GM19238 (cell line): ENCODE measurements around the gene MAML3.

Experiments
- DNase-seq: peaks from one replicate; pipeline ENCODE4 v3.0.0; 2011; ENCODE audit warnings: low spot score; ENCODE audit not compliant: insufficient read length

Gene MAML3

DNA sequence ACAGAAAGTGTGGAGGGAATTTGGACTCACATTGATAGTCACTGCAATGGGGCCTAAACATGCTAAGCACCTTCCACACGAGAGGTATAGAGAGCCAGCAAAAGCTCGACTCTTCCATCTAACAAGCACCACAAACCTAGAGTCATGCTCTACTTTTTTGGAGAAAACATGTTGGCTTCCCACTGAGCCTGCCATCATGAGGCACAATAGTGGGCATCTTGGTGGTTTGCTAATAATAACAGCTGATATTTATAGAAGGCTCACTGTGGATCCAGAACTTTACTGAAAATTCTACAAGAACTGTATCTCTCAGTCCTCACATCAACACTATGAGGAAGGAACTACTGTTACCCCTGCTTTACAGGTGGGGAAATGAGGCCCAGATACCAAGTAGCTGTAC lies 26.6 kb downstream of the MAML3 start:
- DNase-seq, result no peak

DNA sequence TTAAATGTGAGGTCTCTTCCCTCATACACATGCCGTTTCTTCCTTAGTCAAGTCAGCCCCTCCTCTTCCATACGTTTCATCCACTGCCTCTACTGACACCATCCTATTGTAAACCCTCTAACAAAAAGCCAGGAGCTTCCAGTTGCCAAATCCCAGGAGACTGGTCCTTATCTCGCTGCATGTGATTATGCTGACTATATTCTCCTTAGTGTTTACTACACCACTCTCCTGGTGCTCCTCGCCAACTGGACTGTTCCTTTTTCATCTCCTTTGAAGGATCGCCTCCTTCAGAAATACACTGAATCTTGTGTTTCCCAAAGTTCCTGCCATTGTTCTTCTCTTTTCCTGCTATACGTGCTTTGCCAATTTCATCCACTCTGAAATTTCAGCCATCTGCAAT lies 27.7 kb downstream of the MAML3 start:
- no peak for DNase-seq

DNA sequence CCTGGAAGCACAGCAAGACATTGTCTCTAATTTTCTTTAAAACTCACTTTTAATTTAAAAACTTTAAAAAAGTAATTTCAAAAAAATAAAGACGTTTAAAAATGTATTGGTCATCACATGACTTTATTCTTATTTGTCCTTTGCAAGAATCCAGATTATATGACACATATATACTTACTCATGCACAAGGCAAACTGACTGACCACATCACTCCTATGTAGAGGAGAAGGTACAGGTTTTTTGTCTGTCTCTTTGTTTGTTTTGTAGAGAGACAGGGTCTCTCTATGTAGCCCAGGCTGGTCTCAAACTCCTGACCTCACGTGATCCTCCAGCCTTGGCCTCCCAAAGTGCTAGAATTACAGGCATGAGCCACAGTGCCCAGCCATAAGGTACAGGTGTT lies 28.6 kb downstream of the MAML3 start:
- DNase-seq, result no peak

DNA sequence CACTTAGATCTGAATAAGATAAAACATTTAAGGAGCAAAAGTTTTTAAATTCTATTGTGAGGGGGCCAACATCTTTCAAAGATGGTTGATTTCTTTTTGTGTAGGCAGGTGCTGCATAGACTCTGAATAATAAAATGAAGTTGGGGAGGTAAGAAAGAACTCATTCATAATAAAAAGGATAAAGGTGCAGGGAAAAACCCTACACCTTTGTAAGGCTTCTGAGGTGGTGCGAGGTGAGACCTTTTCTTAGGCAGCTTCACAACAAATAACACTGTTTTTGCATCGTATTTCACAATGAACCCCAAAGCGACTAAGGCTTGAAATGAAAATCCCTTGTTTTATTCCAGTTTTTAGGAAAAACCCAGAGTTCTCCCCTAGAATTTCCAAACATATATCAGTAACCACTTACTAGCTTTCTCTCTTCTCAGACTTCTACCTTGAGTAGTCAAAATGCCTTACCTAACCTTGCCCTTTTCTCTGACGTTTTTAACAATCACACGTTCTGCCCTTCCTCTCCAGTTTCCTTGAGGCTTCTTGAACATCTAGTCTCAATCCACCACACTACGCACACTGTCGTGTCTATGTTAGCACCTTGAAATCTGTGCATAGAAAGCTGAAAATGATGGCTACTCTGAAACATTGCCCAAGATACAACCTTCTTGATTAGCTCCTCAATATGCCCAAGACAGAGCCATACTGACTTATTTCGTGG lies 30.2 kb downstream of the MAML3 start:
- no peak for DNase-seq

DNA sequence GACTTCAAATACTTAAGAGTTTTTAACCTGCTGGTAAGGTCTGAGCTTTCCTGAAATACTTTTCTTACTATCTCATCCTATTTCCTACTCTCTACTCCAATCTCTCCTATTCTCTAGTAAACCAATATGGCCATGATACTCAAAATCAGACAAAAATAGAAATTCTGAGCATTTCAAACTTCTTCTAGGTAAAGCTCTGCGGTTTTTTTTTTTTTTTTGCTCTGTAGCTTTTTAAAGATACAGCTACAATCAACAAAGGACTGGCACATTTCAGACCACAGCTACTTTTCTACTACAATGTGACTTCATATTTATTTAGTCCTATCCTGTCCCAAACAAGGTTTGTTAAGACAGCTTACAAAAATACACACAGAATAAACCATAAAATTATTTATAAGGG lies 31.1 kb downstream of the MAML3 start:
- no peak for DNase-seq

DNA sequence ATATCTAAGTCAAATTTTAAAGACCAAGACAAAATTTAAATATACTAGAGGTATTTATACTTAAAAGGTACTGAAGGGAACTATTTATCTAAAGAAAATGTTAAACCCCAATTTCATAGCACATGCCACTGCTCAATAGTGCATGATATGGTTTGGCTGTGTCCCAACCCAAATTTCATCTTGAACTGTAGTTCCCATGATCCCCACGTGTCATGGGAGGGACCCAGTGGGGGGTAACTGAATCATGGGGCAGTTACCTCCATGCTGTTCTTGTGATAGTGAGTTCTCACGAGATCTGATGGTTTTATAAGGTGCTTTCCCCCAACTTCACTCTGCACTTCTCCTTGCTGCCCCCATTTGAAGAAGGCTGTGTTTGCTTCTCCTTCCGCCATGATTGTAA lies 32.3 kb downstream of the MAML3 start:
- no peak for DNase-seq

DNA sequence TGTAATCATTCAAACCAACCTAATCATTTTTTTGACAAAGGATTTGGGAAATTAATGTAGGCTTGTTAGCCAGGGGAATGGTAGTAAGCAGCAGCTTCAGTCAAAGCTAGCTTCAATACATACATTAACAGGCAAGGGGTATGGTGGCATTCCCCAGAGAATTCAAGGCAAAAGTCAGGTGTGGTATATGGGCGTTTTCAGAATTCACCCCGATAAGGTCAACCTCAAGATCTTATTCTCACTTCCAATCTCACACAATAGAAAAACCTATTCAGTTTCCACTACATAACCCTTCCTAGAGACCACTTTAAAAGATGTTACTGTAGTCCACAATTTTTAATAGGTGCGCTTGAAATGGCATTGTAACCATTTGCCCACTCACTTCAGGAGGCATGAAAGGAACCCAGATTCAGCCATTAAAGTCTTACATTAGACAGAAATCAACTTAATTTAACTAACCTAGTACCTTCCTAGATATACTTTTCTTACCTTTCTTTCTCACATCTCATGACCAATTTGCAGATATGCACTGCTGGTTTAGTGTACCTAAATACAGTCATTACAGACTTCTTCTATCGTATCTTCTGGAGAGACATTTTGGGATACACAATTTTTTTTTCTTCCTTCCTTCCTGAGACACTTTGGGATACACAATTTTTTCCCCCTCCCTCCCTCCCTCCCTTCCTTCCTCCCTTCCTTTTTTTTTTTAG lies 34.9 kb downstream of the MAML3 start:
- DNase-seq, result no peak

DNA sequence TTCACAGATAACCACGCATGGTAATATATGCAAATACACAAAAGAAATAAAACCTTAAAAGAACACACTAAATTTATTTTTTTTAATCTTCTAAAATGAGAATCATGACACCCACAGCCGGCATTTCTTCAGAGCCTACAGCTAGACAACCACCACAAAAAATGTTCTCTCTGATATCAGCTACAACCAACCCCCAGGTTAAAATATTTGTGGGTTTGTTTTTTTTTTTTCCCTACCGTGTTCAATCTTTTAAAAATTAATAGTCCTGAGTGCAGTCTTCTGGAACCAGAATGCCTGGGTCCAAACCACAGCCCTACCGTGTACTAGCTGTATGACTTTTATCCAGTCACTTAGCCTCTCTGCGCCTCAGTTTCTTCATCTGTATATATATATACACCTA lies 36.0 kb downstream of the MAML3 start:
- no peak for DNase-seq

DNA sequence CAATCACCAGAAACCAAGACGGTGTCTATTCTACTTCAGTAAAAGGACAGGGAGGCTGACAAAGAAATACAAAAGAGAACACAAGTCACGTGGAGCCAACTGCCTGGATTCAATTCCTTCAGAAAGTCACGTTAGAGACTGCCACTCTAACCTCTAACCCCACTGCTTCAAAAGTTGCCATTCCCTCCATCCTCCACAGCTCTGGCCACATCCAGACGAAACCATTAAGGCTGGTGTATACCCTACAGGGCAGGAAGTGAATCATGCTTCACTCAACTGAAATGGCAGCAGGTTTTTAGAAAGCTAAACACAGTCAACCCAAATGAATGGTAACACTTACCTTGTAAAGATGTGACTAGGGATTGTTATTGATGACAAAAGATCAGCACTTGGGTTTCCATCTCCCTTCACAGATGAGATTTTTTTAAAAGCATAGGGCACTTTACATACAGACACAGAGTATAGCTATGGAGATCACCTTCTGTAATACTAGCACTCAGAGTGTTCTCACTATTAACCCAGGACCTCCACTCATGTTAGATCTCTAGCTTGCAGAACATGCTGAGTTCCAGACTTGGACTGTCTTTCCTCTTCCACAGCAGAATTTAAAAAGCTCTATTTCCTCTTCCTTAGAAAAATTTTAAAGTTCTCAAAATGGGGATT lies 37.4 kb downstream of the MAML3 start:
- no peak for DNase-seq

DNA sequence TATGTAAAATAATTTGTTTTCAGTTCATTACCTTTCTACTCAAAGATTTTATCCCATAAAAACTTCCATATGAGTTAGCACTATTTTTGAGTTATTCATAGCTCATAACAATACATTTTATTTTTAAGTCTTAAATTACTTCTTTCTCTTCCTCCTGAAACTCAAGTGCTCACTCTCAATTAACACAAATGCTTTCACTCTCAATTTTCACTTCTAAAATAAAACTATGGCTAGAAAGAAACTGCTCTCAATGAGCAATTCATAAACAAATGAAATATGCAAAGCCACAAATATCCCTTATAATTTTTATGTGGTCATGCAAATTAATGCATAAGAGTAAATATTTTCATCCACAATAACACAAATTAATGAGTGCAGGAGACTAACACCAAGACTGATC lies 38.8 kb downstream of the MAML3 start:
- no peak for DNase-seq

DNA sequence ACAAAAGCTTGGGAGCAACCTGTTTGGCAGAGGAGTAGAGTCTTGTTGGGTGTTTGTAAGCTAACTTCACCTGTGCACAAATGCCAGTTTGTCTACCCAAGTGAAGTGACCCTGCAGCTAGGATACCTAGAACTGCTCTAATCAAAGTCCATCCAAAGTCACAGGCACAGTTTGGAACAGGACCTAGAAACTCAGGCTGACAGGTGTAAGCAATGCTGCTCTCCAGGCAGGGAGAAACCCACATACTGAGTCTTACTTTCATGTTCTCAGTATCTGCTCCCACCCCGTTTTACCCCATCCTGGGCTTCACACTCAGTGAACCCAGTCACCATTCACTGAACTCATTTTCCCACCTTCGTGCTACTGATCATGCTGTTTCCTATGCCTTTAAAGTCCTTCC lies 40.3 kb downstream of the MAML3 start:
- DNase-seq, result no peak

DNA sequence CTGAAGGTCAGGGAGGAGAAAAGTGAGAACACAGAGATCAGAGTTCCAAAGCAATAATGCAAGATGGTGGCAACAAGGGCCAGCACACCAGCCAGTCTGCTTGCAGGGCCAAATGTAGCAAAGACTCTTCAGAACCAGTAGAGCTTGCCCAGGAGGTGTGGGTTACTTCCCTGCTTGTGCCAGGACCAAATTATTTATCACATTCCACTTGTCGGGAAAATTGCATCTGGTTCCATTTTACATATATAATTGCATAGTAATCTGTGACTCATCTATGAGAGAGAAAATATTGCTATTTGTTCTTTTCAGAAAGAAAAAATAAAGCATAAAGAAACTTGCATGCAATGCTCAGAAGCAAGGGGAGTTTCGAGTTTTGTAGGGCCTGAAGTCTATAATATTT lies 41.4 kb downstream of the MAML3 start:
- no peak for DNase-seq

DNA sequence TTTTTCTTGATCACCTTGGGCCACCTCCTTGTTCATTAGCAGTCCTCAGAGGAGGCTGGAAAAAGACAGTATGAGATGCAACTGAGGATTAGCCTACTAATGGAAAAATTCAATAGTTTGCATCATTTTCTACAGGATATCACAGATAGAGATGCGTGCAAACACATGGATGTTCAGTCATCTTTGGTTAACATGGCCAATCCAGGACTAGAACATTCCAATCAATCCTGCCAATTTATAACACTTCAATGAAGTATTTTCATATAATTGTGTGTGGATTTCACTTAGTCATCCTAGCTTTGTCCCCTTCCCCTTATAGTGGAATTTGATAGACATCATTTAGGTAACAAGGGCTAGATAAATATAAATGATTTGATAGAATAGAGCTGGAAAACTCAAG lies 42.7 kb downstream of the MAML3 start:
- no peak for DNase-seq

DNA sequence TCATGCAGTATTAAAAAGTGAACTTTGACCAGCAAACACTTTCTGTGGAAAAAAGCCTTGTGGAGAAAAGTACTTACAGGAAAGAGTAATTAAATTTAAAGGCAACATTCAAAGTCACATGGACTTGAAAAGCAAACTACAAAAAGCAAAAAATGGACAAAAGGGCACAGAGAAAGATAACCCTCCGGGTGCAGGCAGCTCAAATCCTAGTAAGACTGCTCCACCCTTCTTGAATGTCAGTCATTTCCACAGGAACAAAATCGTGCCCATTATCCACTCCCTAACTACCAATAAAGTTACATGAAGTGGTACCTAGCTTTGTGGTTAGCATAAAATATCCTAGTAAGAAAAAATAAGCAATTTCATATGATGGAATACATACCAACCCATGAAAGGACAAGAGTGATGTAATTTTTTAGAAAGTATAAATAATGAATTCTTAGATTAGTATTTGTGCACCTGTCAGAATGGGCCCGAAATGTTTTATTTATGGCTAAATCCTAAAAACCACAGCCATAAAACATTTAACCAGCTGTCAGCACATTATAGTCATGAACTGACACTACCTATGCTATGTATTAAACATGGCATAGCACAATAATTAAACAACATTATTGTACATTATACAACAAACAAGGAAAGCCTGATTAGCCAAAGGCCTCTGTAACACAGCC lies 43.3 kb downstream of the MAML3 start:
- no peak for DNase-seq

DNA sequence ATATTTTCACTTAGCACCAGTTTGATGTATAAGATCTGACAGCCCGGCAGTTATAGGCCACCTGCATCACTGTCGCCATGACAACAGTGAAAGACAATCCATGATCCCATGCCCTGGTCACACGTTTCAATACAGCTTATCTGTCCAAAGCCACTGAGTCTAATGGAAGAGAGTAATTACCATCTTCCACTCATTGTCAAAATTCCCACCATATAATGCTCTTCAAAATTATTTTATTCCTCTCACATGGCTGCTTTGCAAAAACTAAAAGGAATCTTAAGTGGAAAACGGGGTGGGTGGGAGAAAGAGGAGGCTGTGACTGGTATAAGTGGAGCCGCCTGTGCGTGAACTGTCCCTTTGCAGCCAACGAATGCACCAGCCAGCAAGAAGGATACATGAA lies 44.2 kb downstream of the MAML3 start:
- DNase-seq, result no peak

DNA sequence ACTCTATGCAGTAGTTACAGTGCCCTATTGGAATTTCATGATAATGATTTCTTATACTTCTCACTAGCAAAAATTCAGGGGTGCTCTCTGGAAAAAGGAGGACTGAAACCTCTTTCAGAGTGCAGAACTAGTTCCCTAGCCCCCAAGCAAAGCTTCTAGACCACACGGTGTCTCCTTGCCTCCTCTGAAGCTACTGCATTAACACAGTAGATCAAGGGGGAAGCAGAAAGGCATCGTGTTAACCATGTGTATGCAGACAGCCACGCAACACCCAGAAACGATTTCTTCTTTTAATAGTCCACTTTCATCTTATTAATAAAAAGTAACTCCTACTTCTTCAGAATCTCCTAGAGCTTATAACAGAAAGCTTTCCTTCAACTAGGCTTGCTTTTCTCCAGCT lies 44.7 kb downstream of the MAML3 start:
- no peak for DNase-seq

DNA sequence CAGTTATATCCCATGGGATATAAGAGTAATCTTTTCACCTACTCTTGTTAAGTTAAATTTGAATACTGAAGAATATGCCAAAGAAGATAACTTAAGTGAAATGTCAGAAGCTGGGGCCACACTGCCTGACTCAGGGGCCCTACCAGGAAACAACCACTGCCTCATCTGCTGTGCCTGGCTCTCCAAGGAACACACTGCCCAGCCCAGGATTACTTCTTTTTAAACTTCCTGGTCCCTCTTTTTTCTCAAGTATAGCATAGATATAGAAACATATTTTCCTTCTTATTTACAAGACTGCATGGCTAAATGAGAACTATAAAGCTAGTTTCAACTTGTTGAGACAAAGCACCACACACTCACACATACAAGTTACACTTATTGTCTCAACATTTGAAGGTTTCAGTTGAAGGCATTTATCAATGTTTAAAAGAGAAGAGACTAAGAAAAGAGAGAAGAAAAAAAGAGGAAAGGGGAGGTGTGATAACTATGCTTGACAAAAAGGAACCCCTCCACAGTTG lies 45.2 kb downstream of the MAML3 start:
- no peak for DNase-seq

DNA sequence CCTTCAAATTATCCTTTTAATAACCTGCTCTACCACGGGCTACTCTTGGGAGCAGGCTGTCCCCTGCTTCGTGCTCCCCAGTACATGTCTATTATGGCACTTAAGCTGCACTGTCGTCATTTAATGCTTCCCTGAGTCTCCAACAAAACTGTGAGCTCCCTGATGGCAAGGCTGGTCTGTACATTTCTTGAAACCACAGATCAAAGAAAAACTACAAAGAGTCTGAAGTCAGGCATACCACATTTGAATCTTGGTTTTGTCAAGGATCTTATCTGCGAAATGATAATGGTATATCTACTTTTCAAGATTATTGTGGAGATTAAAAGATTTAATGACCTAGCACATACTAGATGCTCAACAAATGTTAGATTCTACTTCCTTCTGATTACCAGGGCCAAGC lies 45.7 kb downstream of the MAML3 start:
- no peak for DNase-seq

DNA sequence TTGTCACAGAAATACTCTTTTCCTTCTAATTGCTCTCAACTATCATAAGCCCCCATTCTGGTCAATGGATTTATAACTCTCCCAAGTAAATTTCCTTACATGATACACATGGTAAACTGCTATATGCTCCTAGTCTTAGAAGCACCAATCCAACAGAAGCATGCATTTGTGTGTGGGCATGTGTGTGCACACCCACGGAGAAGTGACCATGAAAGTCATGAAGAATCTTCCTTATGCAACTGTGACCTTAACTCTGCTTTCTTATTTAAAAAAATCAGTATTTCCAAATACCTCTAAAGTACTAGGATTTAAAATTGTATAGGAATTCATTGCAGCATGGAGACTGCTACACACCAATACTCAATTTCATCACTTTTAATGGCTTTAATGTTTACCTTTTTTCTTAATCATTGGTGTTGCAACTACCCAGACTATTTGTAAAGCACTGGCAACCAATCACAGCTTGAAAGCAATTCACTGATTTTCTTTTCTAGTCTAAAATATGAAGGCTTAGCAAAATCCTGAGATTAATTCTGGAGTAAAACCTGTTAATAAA lies 47.6 kb downstream of the MAML3 start:
- no peak for DNase-seq

DNA sequence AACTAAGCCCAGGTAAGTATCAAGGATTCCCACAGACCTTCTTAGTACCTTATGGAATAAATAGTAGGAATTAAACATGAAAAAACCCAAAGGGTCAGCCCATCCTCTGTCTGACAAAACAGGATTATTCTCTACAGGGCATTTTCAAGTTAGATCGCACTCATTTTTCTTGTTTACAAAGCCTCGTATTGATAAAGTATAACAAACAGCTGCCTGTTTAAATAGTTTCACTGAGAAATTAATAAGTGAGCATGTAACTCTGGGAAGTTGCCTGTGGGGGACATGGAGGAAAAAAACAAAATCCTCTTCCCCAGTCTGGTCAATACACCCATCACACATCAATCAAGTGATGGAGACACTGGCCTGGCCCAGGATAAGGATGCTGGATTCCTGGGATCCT lies 48.5 kb downstream of the MAML3 start:
- DNase-seq, result no peak

DNA sequence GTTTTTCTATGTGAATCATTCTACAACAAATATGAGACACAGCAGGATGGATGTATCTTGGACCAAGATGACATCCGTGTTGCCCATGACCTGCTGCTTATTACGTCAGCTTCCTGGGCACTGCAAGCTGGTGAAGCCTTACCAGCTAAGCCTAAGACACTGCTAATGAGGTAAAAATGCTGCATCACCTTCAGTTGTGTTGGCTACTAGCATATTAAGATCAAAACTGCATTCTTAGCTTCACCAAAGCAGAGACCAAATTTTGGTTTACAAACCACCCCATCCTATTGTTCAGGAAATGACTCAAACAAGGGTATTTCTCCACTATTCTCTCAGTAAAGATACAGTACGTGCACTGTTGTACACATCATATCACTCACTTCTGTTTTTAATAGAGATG lies 50.3 kb downstream of the MAML3 start:
- no peak for DNase-seq

DNA sequence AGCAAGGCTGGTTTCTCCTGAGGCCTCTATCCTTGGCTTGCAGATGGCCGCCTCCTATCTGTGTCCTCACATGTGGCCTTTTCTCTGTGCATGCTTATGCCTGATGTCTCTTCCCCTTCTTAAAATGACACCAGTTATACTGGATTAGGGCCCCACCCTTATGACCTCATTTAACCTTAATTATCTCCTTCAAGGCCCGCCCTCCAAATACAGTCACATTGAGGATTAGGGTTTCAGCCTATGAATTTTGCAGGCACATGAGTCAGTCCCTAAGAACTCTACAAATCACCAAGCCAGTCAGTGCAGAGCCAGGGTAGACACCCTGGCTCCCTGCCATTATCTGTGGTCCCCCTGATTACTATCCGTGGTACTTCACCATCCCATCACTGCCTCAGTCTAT lies 51.6 kb downstream of the MAML3 start:
- DNase-seq, result no peak
